Panc1 (cell line): ENCODE measurements around the gene SPINDOC. TPM values are rescaled to one million over a fixed set of nuclear protein-coding genes. Genes with fewer than 3 reads are reported as not detected.

ENCODE experiments used
- ATAC-seq: fragments of 200-7000 bp; cut with Tn5 transposase; 2 replicates; pipeline ENCODE4 v1.9.1; 2020; ENCODE audit warnings: mild to moderate bottlenecking, moderate library complexity
- BruUV-seq: library from RNA; stranded (reverse); fragments of 400-500 nt; replicated peaks from 2 replicates; lab custom pipeline; 2021; lab: Mats Ljungman, UMichigan
- CTCF ChIA-PET: fragments of 300-600 bp; sonication (Branson Sonifier 250); formaldehyde crosslinking; loops from one replicate; lab custom pipeline; 2022; ENCODE audit warnings: antibody characterized with exemption; lab: Charles Lee
- POLR2A ChIA-PET: fragments of 300-600 bp; sonication (Branson Sonifier 250); formaldehyde crosslinking; loops from one replicate; lab custom pipeline; 2022; ENCODE audit warnings: antibody characterized with exemption; lab: Charles Lee
- DNase-seq: peaks from one replicate; pipeline ENCODE4 v3.0.0-alpha.2; 2010; ENCODE audit warnings: low read depth, low spot score
- H3K27ac ChIP-seq: 2 replicates; pipeline ENCODE4 v1.5.1; 2011; ENCODE audit warnings: mild to moderate bottlenecking, low read length, inconsistent platforms
- H3K27me3 ChIP-seq: fragments of 200-500 bp; sonication (Bioruptor generic); 2 replicates; pipeline ENCODE4 v1.6.0; 2014; ENCODE audit warnings: low read length, inconsistent platforms; ENCODE audit not compliant: control insufficient read depth, insufficient read depth
- H3K36me3 ChIP-seq: fragments of 200-500 bp; sonication (Bioruptor generic); 2 replicates; pipeline ENCODE4 v1.5.1; 2014; ENCODE audit warnings: inconsistent platforms, mild to moderate bottlenecking, low read length, moderate library complexity; ENCODE audit not compliant: control insufficient read depth, insufficient read depth
- H3K4me1 ChIP-seq: 2 replicates; pipeline ENCODE4 v1.5.1; 2011; ENCODE audit warnings: inconsistent platforms, mild to moderate bottlenecking, low read length, moderate library complexity; ENCODE audit not compliant: control insufficient read depth, insufficient read depth
- H3K4me3 ChIP-seq, 2 experiments: 2 replicates each; pipeline ENCODE4 v1.5.1; 2011 to 2012; ENCODE audit warnings: low read depth in 2 of 2, low read length in 2 of 2, mild to moderate bottlenecking in 2 of 2, inconsistent platforms in 1 of 2, moderate library complexity in 1 of 2
- H3K9me3 ChIP-seq: fragments of 200-500 bp; sonication (Bioruptor generic); 2 replicates; pipeline ENCODE4 v1.5.1; 2014; ENCODE audit warnings: low read depth, mild to moderate bottlenecking, inconsistent platforms, low read length, moderate library complexity; ENCODE audit not compliant: control insufficient read depth, insufficient read depth
- CTCF ChIP-seq: fragments of 450-650 bp; IDR thresholded peaks from 2 replicates; pipeline ENCODE4 v1.5.1; 2017; ENCODE audit warnings: mild to moderate bottlenecking
- POLR2AphosphoS5 ChIP-seq: IDR thresholded peaks from 2 replicates; pipeline ENCODE4 v1.6.1; 2012; ENCODE audit warnings: mild to moderate bottlenecking, low read depth, low read length, moderate library complexity
- REST ChIP-seq, 2 experiments: IDR thresholded peaks; 2 replicates each; pipeline ENCODE4 v1.6.1; 2011 to 2012; ENCODE audit warnings: low read depth in 2 of 2, control low read depth in 1 of 2, low read length in 1 of 2, mild to moderate bottlenecking in 1 of 2, moderate library complexity in 1 of 2; ENCODE audit not compliant: insufficient read depth in 1 of 2
- SIN3A ChIP-seq: IDR thresholded peaks from 2 replicates; pipeline ENCODE4 v1.6.1; 2012; ENCODE audit warnings: low read depth, mild to moderate bottlenecking, low read length, moderate library complexity, borderline replicate concordance; ENCODE audit not compliant: insufficient read depth
- TCF7L2 ChIP-seq: IDR thresholded peaks from 2 replicates; pipeline ENCODE4 v1.6.1; 2011; ENCODE audit warnings: mild to moderate bottlenecking, low read depth, low read length, inconsistent platforms
- in situ Hi-C: cut with HindIII; loops from 2 replicates; pipeline ENCODE4 v1.10.0; 2016; ENCODE audit warnings: low sequenced_read_pairs, low pct_unique_long_range_greater_than_20kb
- intact Hi-C: fragments of 100-400 bp; cut with micrococcal nuclease; formaldehyde crosslinking; loops from one replicate; pipeline ENCODE4 v1.10.0; 2022; ENCODE audit not compliant: unreplicated experiment
- total RNA-seq: library from RNA; stranded (reverse); gene quantifications from one replicate; pipeline ENCODE4 v1.2.1, GENCODE V29; 2021; ENCODE audit not compliant: unreplicated experiment

Gene SPINDOC
- total RNA-seq, 1 experiment from 2014 or later = 59.1 TPM

GRCh38 chr11:63835158-63835545 lies 21.9 kb downstream of the SPINDOC start:
- CTCF ChIA-PET = no interaction called here
- POLR2A ChIA-PET = no interaction called here
- in situ Hi-C loops = no loop called here
- no peak for TF ChIP-seq CTCF
- TF ChIP-seq SIN3A = no peak
- TF ChIP-seq TCF7L2 = no peak
- TF ChIP-seq POLR2AphosphoS5 = no peak
- no peak for TF ChIP-seq REST (IDR thresholded peaks at IDR 0.05; ENCODE audit: insufficient read depth in 1 of 2, low read depth in 2 of 2, low read length in 1 of 2)
- intact Hi-C loops = loop anchor here (10.0 kb wide), 2 partner anchors 70 to 320 kb away; partner anchors contain the start of gene ZFTA
- DNase-seq (no peak), ATAC-seq (no peak)
- Histone ChIP-seq H3K27ac (no peak overlapping the region), H3K36me3 (no peaks in the 10 kb centered on the region), H3K27me3 (no peaks in the 10 kb centered on the region), H3K4me3 (no peak overlapping the region), H3K9me3 (no peaks in the 10 kb centered on the region), H3K4me1 (peaks cover 10% of the 10 kb centered on the region)
- BruUV-seq = no TSS peak

GRCh38 chr11:63837027-63837688 lies 23.9 kb downstream of the SPINDOC start:
- ChIA-PET POLR2A (interaction anchor here (0.6 kb wide), 1 partner anchor 172 kb away, joined by 3 read pairs; no protein-coding TSS in a partner anchor), CTCF (interaction anchor here (0.6 to 2.7 kb wide), 4 partner anchors 69 to 316 kb away, joined by 3 to 32 read pairs (median 5); no protein-coding TSS in a partner anchor)
- BruUV-seq = no TSS peak
- H3K36me3 ChIP-seq = no peaks in the 10 kb centered on the region
- H3K27me3 ChIP-seq = no peaks in the 10 kb centered on the region
- TF ChIP-seq REST (IDR thresholded peaks at IDR 0.05; ENCODE audit: insufficient read depth in 1 of 2, low read depth in 2 of 2, low read length in 1 of 2) = no peak
- no peak for TF ChIP-seq POLR2AphosphoS5
- peak; percentile 88 for TF ChIP-seq CTCF
- peak; percentile 68 for DNase-seq
- H3K4me1 ChIP-seq = peaks cover 17% of the 10 kb centered on the region
- intact Hi-C loops (loop anchor here (2.0 to 10.0 kb wide), 3 partner anchors 72 to 318 kb away; partner anchors contain the start of gene ZFTA), in situ Hi-C loops (no loop called here)
- peak overlapping the region; percentile 84 for H3K27ac ChIP-seq
- H3K4me3 ChIP-seq = no peak overlapping the region
- ATAC-seq = peak; percentile 47
- no peaks in the 10 kb centered on the region for H3K9me3 ChIP-seq
